HPDE6-E6E7 (cell line): ENCODE results near the gene CFAP46.

Source experiments
- DNase-seq: peaks from one replicate; pipeline ENCODE4 v3.0.0; 2011; ENCODE audit warnings: missing footprints; ENCODE audit errors: extremely low spot score

The CFAP46 gene

GRCh38 chr10:132942101-132943057, at the start of gene CFAP46:
CFAP46 (minus strand) TSS chr10:132942570; CDS start chr10:132942484, 86 bp downstream.
- no peak for DNase-seq

GRCh38 chr10:132991706-132992432, 49.5 kb upstream of the CFAP46 start:
- DNase-seq, result no peak

- DNase-seq, result no peak
Measured at GRCh38 chr10:132990684-132991545, 48.5 kb upstream of the CFAP46 start.

- no peak for DNase-seq
Measured at GRCh38 chr10:132989476-132990415, 47.4 kb upstream of the CFAP46 start.

GRCh38 chr10:132988988-132989387, 46.6 kb upstream of the CFAP46 start:
- DNase-seq, result no peak

GRCh38 chr10:132987671-132988571, 45.6 kb upstream of the CFAP46 start:
- no peak for DNase-seq

- DNase-seq, result no peak
Measured at GRCh38 chr10:132986978-132987377, 44.6 kb upstream of the CFAP46 start.

GRCh38 chr10:132986576-132986975, 44.2 kb upstream of the CFAP46 start:
- DNase-seq, result no peak

GRCh38 chr10:132986076-132986475, 43.7 kb upstream of the CFAP46 start:
- DNase-seq, result no peak

- DNase-seq, result no peak
Measured at GRCh38 chr10:132985546-132985900, 43.2 kb upstream of the CFAP46 start.

GRCh38 chr10:132984801-132985545, 42.6 kb upstream of the CFAP46 start:
- DNase-seq, result no peak

- DNase-seq, result no peak
Measured at GRCh38 chr10:132984008-132984295, 41.6 kb upstream of the CFAP46 start.

- no peak for DNase-seq
Measured at GRCh38 chr10:132983252-132984007, 41.1 kb upstream of the CFAP46 start.

GRCh38 chr10:132982301-132982989, 40.1 kb upstream of the CFAP46 start:
- DNase-seq, result no peak

GRCh38 chr10:132981746-132982145, 39.4 kb upstream of the CFAP46 start:
- no peak for DNase-seq

- DNase-seq, result no peak
Measured at GRCh38 chr10:132981173-132981555, 38.8 kb upstream of the CFAP46 start.

- DNase-seq, result no peak
Measured at GRCh38 chr10:132980426-132981172, 38.2 kb upstream of the CFAP46 start.
